Thyroid gland (tissue), 4 donors: ENCODE results near the gene TMC8. TPM values are rescaled to one million over a fixed set of nuclear protein-coding genes. Genes with fewer than 3 reads are reported as not detected.

Experiments
- DNase-seq, 2 donors: peaks; one replicate each; pipeline ENCODE4 v3.0.0-alpha.2; 2019
- H3K27ac ChIP-seq, 3 donors: fragments of 200-600 bp; sonication (generic); 1 replicate in 2 of 3; 2 replicates in 1 of 3; pipeline ENCODE4 v1.5.1; 2016 to 2019; ENCODE audit warnings: mild to moderate bottlenecking in 1 of 3, moderate library complexity in 1 of 3
- H3K27me3 ChIP-seq: fragments of 200-600 bp; sonication (generic); one replicate; pipeline ENCODE4 v1.5.1; 2019
- H3K36me3 ChIP-seq, 2 donors: fragments of 200-600 bp; sonication (generic); one replicate each; pipeline ENCODE4 v1.5.1; 2016 to 2019
- H3K4me1 ChIP-seq, 2 donors: fragments of 200-600 bp; sonication (generic); one replicate each; pipeline ENCODE4 v1.5.1; 2017 to 2019
- H3K4me3 ChIP-seq, 3 donors: fragments of 200-600 bp; sonication (generic); replicated peaks in 1 of 3; 1 replicate in 2 of 3; 2 replicates in 1 of 3; pipeline ENCODE4 v1.5.1; 2016; ENCODE audit warnings: mild to moderate bottlenecking in 1 of 3
- H3K9me3 ChIP-seq: fragments of 200-600 bp; sonication (generic); one replicate; pipeline ENCODE4 v1.5.1; 2017
- CTCF ChIP-seq, 6 experiments: fragments of 200-600 bp in 3 of 6; fragments of 450-650 bp in 3 of 6; sonication (generic) in 3 of 6; IDR thresholded peaks; one replicate each; pipeline ENCODE4 v1.5.1; 2016 to 2019; ENCODE audit warnings: antibody characterized with exemption in 6 of 6, mild to moderate bottlenecking in 2 of 6, inconsistent platforms in 1 of 6, moderate library complexity in 1 of 6
- POLR2A ChIP-seq, 2 donors: fragments of 450-650 bp; IDR thresholded peaks; one replicate each; pipeline ENCODE4 v1.6.1; 2017; ENCODE audit warnings: antibody characterized with exemption in 2 of 2, mild to moderate bottlenecking in 2 of 2, moderate library complexity in 1 of 2
- WGBS, 2 donors: methylation state at CpG; one replicate each; pipeline ENCODE4 v1.1.5; 2017; 5-methylcytosine and 5-hydroxymethylcytosine counted together
- intact Hi-C: fragments of 100-400 bp; cut with DNase I; formaldehyde crosslinking; loops from one replicate; pipeline ENCODE4 v1.15.1; 2023
- total RNA-seq, 4 donors: library from RNA; depleted of rRNA; stranded (reverse); fragments of >200 nt; gene quantifications; one replicate each; pipeline ENCODE4 v1.2.3, GENCODE V29; 2016

Gene TMC8
- total RNA-seq, 4 donors from 2014 or later = 1.4 to 4.7 (median 1.9) TPM

DNA sequence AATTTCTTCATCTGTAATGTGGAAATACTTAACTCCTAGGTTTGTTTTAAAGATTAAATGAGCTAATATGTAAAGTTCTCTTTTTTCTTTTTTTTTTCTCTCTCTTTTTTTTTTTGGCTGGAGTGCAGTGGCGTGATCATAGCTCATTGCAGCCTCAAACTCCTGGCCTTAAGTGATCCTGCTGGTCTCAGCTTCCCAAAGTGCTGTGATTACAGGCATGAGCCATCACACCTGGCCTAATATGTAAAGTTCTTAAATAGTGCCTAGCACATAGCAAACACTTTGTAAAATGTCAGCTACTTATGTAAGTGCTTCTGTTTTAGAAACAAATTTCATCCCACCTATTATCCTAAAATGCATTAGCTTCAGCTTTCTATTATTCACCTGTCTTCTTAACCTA, 42.0 kb upstream of the TMC8 start:
- intact Hi-C loops = no loop called here
- H3K27me3 ChIP-seq = no peaks in the 10 kb centered on the region
- WGBS, 2 donors = 96 to 97% methylated on average over 1 of the region's 1 CpG

GRCh38 chr17:78089576-78090281, 40.8 kb upstream of the TMC8 start:
- Histone ChIP-seq H3K9me3 (no peaks in the 10 kb centered on the region), H3K27ac (no peak overlapping the region), H3K36me3 (peaks cover 43 to 61% of the 10 kb centered on the region in 2 donors), H3K27me3 (no peaks in the 10 kb centered on the region), H3K4me1 (no peaks in the 10 kb centered on the region), H3K4me3 (no peak overlapping the region)
- DNase-seq = no peak
- intact Hi-C loops = no loop called here
- 81 to 90% methylated on average over 7 of the region's 7 CpGs for WGBS, 2 donors
- TF ChIP-seq CTCF (IDR thresholded peaks at IDR 0.05) = no peak
- TF ChIP-seq POLR2A (IDR thresholded peaks at IDR 0.05) = no peak

More for the DNA sequence above, 42.0 kb upstream of the TMC8 start:
- Histone ChIP-seq H3K9me3 (no peaks in the 10 kb centered on the region), H3K4me3 (no peak overlapping the region), H3K27ac (no peak overlapping the region), H3K4me1 (no peaks in the 10 kb centered on the region), H3K36me3 (peaks cover 35 to 49% of the 10 kb centered on the region in 2 donors)
- no peak for TF ChIP-seq CTCF (IDR thresholded peaks at IDR 0.05)
- no peak for TF ChIP-seq POLR2A (IDR thresholded peaks at IDR 0.05)
- no peak for DNase-seq

DNA sequence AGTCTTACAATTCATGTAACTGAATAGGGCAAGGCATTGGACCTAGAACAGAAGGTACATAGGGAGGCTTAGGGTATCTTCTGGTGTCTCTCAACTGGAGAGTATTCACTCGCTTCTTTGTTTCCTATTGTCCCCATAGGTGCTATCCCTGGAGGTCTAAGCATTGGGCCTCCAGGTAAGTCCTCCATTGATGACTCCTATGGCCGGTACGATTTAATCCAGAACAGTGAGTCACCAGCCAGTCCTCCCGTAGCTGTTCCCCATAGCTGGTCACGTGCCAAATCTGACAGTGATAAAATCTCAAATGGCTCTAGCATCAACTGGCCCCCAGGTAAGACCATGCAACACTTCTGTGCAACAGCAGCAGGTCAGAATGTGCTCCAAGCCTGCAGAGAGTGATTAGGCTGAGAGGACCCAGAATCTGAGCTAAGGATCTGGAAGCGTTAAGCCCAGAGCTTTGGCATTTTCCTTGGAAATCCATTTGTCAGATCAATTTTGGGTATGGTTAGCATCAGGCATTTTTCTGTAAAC, 37.7 kb upstream of the TMC8 start:
- Histone ChIP-seq H3K27ac (no peak overlapping the region), H3K4me3 (no peak overlapping the region), H3K36me3 (peaks cover 48 to 77% of the 10 kb centered on the region in 2 donors), H3K4me1 (no peaks in the 10 kb centered on the region), H3K9me3 (no peaks in the 10 kb centered on the region), H3K27me3 (no peaks in the 10 kb centered on the region)
- WGBS, 2 donors = 94% methylated on average over 6 of the region's 6 CpGs
- TF ChIP-seq POLR2A (IDR thresholded peaks at IDR 0.05) (no peak), CTCF (IDR thresholded peaks at IDR 0.05) (no peak)
- intact Hi-C loops = no loop called here
- no peak for DNase-seq

DNA sequence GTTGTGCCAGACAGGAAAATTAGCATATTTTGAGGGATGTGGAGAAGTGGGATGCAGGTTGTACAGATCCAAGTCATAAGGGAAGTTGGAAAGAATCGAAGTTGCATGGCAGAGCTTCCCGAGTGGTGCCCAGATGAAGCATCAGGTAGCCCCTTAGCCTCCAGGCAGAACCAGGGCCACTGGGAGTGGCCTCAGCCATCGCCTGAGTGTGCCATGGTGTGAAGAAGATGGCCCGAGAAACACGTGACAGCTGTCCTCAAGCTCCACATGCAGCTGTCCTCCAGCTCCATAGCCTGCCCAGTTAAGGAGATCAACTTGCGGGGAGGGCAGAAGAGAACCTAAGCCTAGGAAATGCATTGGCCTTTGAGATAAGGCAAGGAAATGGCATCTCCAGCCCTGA, 35.5 kb upstream of the TMC8 start:
- TF ChIP-seq CTCF (IDR thresholded peaks at IDR 0.05) = no peak
- intact Hi-C loops = no loop called here
- H3K4me3 ChIP-seq = no peak overlapping the region
- no peak overlapping the region for H3K27ac ChIP-seq
- H3K27me3 ChIP-seq = no peaks in the 10 kb centered on the region
- no peak for DNase-seq
- 96 to 97% methylated on average over 6 of the region's 6 CpGs for WGBS, 2 donors
- H3K36me3 ChIP-seq = peaks cover 58 to 89% of the 10 kb centered on the region in 2 donors
- no peaks in the 10 kb centered on the region for H3K4me1 ChIP-seq
- H3K9me3 ChIP-seq = no peaks in the 10 kb centered on the region

GRCh38 chr17:78096093-78096492, 34.5 kb upstream of the TMC8 start:
- DNase-seq = no peak
- no peak overlapping the region for H3K4me3 ChIP-seq
- H3K9me3 ChIP-seq = no peaks in the 10 kb centered on the region
- H3K36me3 ChIP-seq = peaks cover 61 to 82% of the 10 kb centered on the region in 2 donors
- no peaks in the 10 kb centered on the region for H3K4me1 ChIP-seq
- no peak overlapping the region for H3K27ac ChIP-seq
- intact Hi-C loops = no loop called here
- H3K27me3 ChIP-seq = no peaks in the 10 kb centered on the region
- TF ChIP-seq POLR2A (IDR thresholded peaks at IDR 0.05) (no peak), CTCF (IDR thresholded peaks at IDR 0.05) (no peak)
- 92 to 97% methylated on average over 9 of the region's 9 CpGs for WGBS, 2 donors
